ENCODE measurements around the gene RHOJ. TPM values are rescaled to one million over a fixed set of nuclear protein-coding genes. Genes with fewer than 3 reads are reported as not detected.

RHOJ gene
- total RNA-seq, 1 experiment from 2014 or later, result 0.40 TPM

DNA sequence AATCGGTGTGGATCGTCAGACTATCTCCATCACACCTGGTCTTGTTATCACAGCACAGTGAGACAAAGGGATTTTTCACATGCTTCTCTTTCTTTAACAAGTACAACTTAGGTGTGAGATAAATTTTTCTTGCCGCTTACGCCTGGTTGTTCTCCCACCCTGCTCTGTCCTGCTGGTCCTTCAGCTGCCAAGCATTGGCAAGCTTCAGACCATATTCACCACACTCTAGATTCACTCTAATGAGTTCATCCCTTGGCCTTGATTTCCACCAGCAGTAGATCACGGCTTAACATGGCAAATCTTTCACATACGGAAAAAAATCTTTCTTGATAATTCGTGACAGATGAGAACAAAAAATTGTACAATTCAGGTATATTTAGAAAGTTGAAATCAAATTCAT, 33.5 kb downstream of the RHOJ start:
- no peak for DNase-seq
- Mint-ChIP-seq H3K27me3 (ENCODE audit: unreplicated experiment) (peaks cover 16% of the 10 kb centered on the region), H3K36me3 (ENCODE audit: insufficient read depth, unreplicated experiment) (no peaks in the 10 kb centered on the region), H3K4me1 (ENCODE audit: low read depth, unreplicated experiment) (no peaks in the 10 kb centered on the region), H3K27ac (ENCODE audit: unreplicated experiment) (no peak overlapping the region), H3K9me3 (ENCODE audit: low read depth, unreplicated experiment) (no peaks in the 10 kb centered on the region), H3K4me3 (ENCODE audit: low read depth, unreplicated experiment) (no peak overlapping the region)
- intact Hi-C loops (cut with micrococcal nuclease; ENCODE audit: unreplicated experiment), result no loop called here
- TF ChIP-seq, protein P1, sequence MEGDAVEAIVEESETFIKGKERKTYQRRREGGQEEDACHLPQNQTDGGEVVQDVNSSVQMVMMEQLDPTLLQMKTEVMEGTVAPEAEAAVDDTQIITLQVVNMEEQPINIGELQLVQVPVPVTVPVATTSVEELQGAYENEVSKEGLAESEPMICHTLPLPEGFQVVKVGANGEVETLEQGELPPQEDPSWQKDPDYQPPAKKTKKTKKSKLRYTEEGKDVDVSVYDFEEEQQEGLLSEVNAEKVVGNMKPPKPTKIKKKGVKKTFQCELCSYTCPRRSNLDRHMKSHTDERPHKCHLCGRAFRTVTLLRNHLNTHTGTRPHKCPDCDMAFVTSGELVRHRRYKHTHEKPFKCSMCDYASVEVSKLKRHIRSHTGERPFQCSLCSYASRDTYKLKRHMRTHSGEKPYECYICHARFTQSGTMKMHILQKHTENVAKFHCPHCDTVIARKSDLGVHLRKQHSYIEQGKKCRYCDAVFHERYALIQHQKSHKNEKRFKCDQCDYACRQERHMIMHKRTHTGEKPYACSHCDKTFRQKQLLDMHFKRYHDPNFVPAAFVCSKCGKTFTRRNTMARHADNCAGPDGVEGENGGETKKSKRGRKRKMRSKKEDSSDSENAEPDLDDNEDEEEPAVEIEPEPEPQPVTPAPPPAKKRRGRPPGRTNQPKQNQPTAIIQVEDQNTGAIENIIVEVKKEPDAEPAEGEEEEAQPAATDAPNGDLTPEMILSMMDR (IDR thresholded peaks at IDR 0.05; ENCODE audit: unreplicated experiment), result no peak
- CTCF ChIA-PET, result interaction anchor here (0.8 kb wide), 1 partner anchor 34 kb away, joined by 3 read pairs; the partner anchor contains the start of gene RHOJ
- BruUV-seq (replicated peaks), result no TSS peak

DNA sequence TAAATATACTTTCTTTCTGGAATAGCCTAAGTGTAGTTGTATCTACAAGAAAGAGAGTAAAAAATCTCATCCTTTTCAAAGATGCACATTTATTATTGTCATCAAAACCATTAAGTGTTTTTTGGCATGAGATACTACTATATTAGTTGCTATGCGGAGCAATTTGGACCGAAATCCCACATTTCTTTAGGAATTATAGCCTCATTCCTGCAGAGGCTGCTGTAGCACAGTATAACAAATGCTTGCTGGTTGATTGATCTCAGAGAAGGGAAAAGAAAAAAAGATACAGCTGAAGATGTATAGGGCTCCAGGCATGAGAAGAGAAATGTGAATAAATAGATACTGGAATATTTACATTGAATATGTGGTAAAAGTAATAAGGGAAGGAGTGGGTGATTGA, 36.0 kb downstream of the RHOJ start:
- CTCF ChIA-PET, result no interaction called here
- no peak for DNase-seq
- Mint-ChIP-seq H3K27me3 (ENCODE audit: unreplicated experiment) (peaks cover 4% of the 10 kb centered on the region), H3K9me3 (ENCODE audit: low read depth, unreplicated experiment) (no peaks in the 10 kb centered on the region), H3K4me1 (ENCODE audit: low read depth, unreplicated experiment) (no peaks in the 10 kb centered on the region), H3K36me3 (ENCODE audit: insufficient read depth, unreplicated experiment) (no peaks in the 10 kb centered on the region), H3K27ac (ENCODE audit: unreplicated experiment) (no peak overlapping the region), H3K4me3 (ENCODE audit: low read depth, unreplicated experiment) (no peak overlapping the region)
- intact Hi-C loops (cut with micrococcal nuclease; ENCODE audit: unreplicated experiment), result no loop called here
- no TSS peak for BruUV-seq (replicated peaks)
- TF ChIP-seq, protein P1 (IDR thresholded peaks at IDR 0.05; ENCODE audit: unreplicated experiment), result no peak

DNA sequence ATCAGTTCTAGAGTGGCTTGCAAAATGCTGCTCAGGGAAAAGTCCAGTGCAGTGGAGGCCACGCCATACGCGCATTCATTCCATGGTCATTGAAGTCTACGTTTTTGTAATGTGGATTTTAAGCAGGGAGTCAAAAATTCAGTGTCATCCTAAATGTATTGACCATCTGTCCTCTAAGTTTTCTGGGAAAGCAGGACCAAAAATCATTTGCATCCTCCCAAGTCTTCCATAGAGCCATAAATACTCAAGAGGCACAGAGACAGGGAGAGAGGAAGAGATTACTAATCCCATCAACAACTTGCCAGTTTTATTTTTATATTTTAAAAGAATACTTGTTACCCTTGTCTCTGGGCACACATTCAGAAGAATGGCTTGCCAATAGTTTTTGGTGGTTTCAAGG, 36.9 kb downstream of the RHOJ start:
- no peak for DNase-seq
- H3K27me3 Mint-ChIP-seq (ENCODE audit: unreplicated experiment), result peaks cover 13% of the 10 kb centered on the region
- H3K27ac Mint-ChIP-seq (ENCODE audit: unreplicated experiment), result no peak overlapping the region
- TF ChIP-seq, protein P1 (IDR thresholded peaks at IDR 0.05; ENCODE audit: unreplicated experiment), result no peak
- H3K4me1 Mint-ChIP-seq (ENCODE audit: low read depth, unreplicated experiment), result no peaks in the 10 kb centered on the region
- no TSS peak for BruUV-seq (replicated peaks)
- H3K4me3 Mint-ChIP-seq (ENCODE audit: low read depth, unreplicated experiment), result no peak overlapping the region
- H3K36me3 Mint-ChIP-seq (ENCODE audit: insufficient read depth, unreplicated experiment), result no peaks in the 10 kb centered on the region
- H3K9me3 Mint-ChIP-seq (ENCODE audit: low read depth, unreplicated experiment), result no peaks in the 10 kb centered on the region
- CTCF ChIA-PET, result no interaction called here
- intact Hi-C loops (cut with micrococcal nuclease; ENCODE audit: unreplicated experiment), result no loop called here

DNA sequence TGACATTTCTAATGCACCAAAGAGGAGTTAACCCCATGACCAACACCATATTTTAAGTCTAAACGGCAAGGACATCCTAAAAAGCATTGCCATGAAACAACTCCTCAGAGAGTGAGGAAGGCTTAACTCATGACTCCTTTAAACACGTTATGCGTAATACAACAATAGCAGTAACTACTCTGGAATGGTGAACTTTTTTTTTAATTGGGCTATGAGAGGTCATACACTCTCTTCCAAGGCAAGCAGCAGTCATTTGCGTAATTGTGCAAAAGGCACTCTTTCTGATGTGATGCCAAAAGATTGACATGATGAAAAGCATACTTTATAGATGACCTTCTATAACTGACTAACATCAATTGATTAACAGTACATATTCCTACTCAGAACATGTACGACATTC, 39.4 kb downstream of the RHOJ start:
- H3K4me3 Mint-ChIP-seq (ENCODE audit: low read depth, unreplicated experiment), result no peak overlapping the region
- H3K9me3 Mint-ChIP-seq (ENCODE audit: low read depth, unreplicated experiment), result peaks cover 2% of the 10 kb centered on the region
- no peaks in the 10 kb centered on the region for H3K4me1 Mint-ChIP-seq (ENCODE audit: low read depth, unreplicated experiment)
- no TSS peak for BruUV-seq (replicated peaks)
- CTCF ChIA-PET, result interaction anchor here (0.6 kb wide), 1 partner anchor 18 kb away, joined by 3 read pairs; no protein-coding TSS in a partner anchor
- H3K27ac Mint-ChIP-seq (ENCODE audit: unreplicated experiment), result no peak overlapping the region
- intact Hi-C loops (cut with micrococcal nuclease; ENCODE audit: unreplicated experiment), result no loop called here
- TF ChIP-seq, protein P1 (IDR thresholded peaks at IDR 0.05; ENCODE audit: unreplicated experiment), result no peak
- DNase-seq, result no peak
- H3K36me3 Mint-ChIP-seq (ENCODE audit: insufficient read depth, unreplicated experiment), result no peaks in the 10 kb centered on the region
- peaks cover 24% of the 10 kb centered on the region for H3K27me3 Mint-ChIP-seq (ENCODE audit: unreplicated experiment)
